Cardiac septum (tissue), 1 donor: ENCODE results near the gene TBL2. TPM values are rescaled to one million over a fixed set of nuclear protein-coding genes. Genes with fewer than 3 reads are reported as not detected.
"Not testable (repeated sequence)": the region's sequence is repeated elsewhere in the genome, so short reads cannot be mapped to it uniquely, and the experiment has no call there.

Source experiments
- DNase-seq: peaks from one replicate; pipeline ENCODE4 v3.0.0-alpha.2; 2020; ENCODE audit warnings: low spot score
- intact Hi-C: fragments of 100-400 bp; cut with DNase I; formaldehyde crosslinking; loops from one replicate; pipeline ENCODE4 v1.14.0; 2022
- total RNA-seq: library from RNA; stranded (reverse); fragmentation: NEBNext Ultra II Directional; extraction: Animal tissue kit (Norgen Biotek cat#: 25700); gene quantifications from one replicate; pipeline ENCODE4 v1.2.1, GENCODE V29; 2021
- donor health status: DM: no; HTN: no; CAD: no.

Gene TBL2
- total RNA-seq, 1 donor from 2014 or later: 13.6 TPM

GRCh38 chr7:73544678-73545077 lies 33.7 kb downstream of the TBL2 start:
- intact Hi-C loops: no loop called here
- no peak for DNase-seq

- DNase-seq: no peak
- intact Hi-C loops: no loop called here
These were observed 36.7 kb downstream of the TBL2 start for GRCh38 chr7:73541722-73542121.

- DNase-seq: peak; percentile 31
- intact Hi-C loops: no loop called here
These were observed 38.7 kb downstream of the TBL2 start for GRCh38 chr7:73539709-73540108.

- intact Hi-C loops: not testable (repeated sequence)
- peak; percentile 24 for DNase-seq
These were observed 39.9 kb downstream of the TBL2 start for GRCh38 chr7:73538510-73538909.

GRCh38 chr7:73537051-73537450 lies 41.3 kb downstream of the TBL2 start:
- peak; percentile 58 for DNase-seq
- intact Hi-C loops: no loop called here

- intact Hi-C loops: no loop called here
- no peak for DNase-seq
These were observed 41.9 kb downstream of the TBL2 start for GRCh38 chr7:73536479-73536878.

GRCh38 chr7:73535918-73536317 lies 42.5 kb downstream of the TBL2 start:
- intact Hi-C loops: not testable (repeated sequence)
- peak; percentile 33 for DNase-seq

GRCh38 chr7:73533742-73534141 lies 44.6 kb downstream of the TBL2 start:
- intact Hi-C loops: no loop called here
- DNase-seq: no peak

- intact Hi-C loops: no loop called here
- DNase-seq: no peak
These were observed 46.2 kb downstream of the TBL2 start for GRCh38 chr7:73532224-73532623.

GRCh38 chr7:73530800-73531199 lies 47.6 kb downstream of the TBL2 start:
- intact Hi-C loops: no loop called here
- DNase-seq: no peak

GRCh38 chr7:73526896-73527821 lies 51.2 kb downstream of the TBL2 start:
- intact Hi-C loops: no loop called here
- DNase-seq: no peak

- DNase-seq, intact Hi-C loops: not testable (repeated sequence)
These were observed 52.3 kb downstream of the TBL2 start for GRCh38 chr7:73526158-73526494.

GRCh38 chr7:73522105-73522872 lies 56.1 kb downstream of the TBL2 start, which contains the start of gene BAZ1B:
TSS of gene BAZ1B (minus strand) at chr7:73522293. CDS start at chr7:73521933, 360 bp downstream.
- DNase-seq: peak; percentile 99
- intact Hi-C loops: loop anchor here (2.0 kb wide), 2 partner anchors 35 to 57 kb away; partner anchors contain the start of genes BCL7B and TBL2

GRCh38 chr7:73521636-73522104 lies 56.7 kb downstream of the TBL2 start:
- intact Hi-C loops: loop anchor here (2.0 kb wide), 2 partner anchors 35 to 57 kb away; partner anchors contain the start of genes BCL7B and TBL2
- no peak for DNase-seq

GRCh38 chr7:73520673-73521635 lies 57.4 kb downstream of the TBL2 start:
- intact Hi-C loops: no loop called here
- no peak for DNase-seq

- no peak for DNase-seq
- intact Hi-C loops: no loop called here
These were observed 58.3 kb downstream of the TBL2 start for GRCh38 chr7:73519867-73520672.

GRCh38 chr7:73518470-73518869 lies 59.9 kb downstream of the TBL2 start:
- intact Hi-C loops: no loop called here
- DNase-seq: no peak
